ENCODE data around the gene AAK1.

AAK1 gene

GRCh38 chr2:69604026-69604678, 39.4 kb downstream of the AAK1 start:
- Histone ChIP-seq H3K4me2 (no peak overlapping the region), H3K36me3 (peaks cover 66% of the 10 kb centered on the region), H3K9me3 (peaks cover 21% of the 10 kb centered on the region), H3K4me1 (peaks cover 32% of the 10 kb centered on the region), H3K4me3 (no peak overlapping the region), H4K20me1 (peaks cover 37% of the 10 kb centered on the region), H3K9ac (no peak overlapping the region), H3K27ac (no peak overlapping the region), H3K27me3 (no peaks in the 10 kb centered on the region)
- no peak for TF ChIP-seq Cebpa-rat (IDR thresholded peaks at IDR 0.05)

GRCh38 chr2:69603146-69603743, 40.3 kb downstream of the AAK1 start:
- no peak overlapping the region for H3K4me2 ChIP-seq
- no peak for TF ChIP-seq Cebpa-rat (IDR thresholded peaks at IDR 0.05)
- no peak overlapping the region for H3K9ac ChIP-seq
- peaks cover 21% of the 10 kb centered on the region for H3K9me3 ChIP-seq
- no peak overlapping the region for H3K4me3 ChIP-seq
- peaks cover 28% of the 10 kb centered on the region for H4K20me1 ChIP-seq
- H3K36me3 ChIP-seq: peaks cover 71% of the 10 kb centered on the region
- H3K4me1 ChIP-seq: peaks cover 23% of the 10 kb centered on the region
- H3K27ac ChIP-seq: no peak overlapping the region
- H3K27me3 ChIP-seq: no peaks in the 10 kb centered on the region

- Histone ChIP-seq H3K9me3 (peaks cover 17% of the 10 kb centered on the region), H3K4me2 (peak overlapping the region; percentile 50), H3K36me3 (peaks cover 72% of the 10 kb centered on the region), H4K20me1 (peaks cover 20% of the 10 kb centered on the region), H3K27ac (no peak overlapping the region), H3K4me1 (peaks cover 16% of the 10 kb centered on the region), H3K4me3 (no peak overlapping the region), H3K9ac (no peak overlapping the region), H3K27me3 (no peaks in the 10 kb centered on the region)
- no peak for TF ChIP-seq Cebpa-rat (IDR thresholded peaks at IDR 0.05)
Observed at GRCh38 chr2:69601179-69601612, 42.3 kb downstream of the AAK1 start.

- Histone ChIP-seq H3K4me1 (peaks cover 16% of the 10 kb centered on the region), H3K9ac (no peak overlapping the region), H3K9me3 (peaks cover 15% of the 10 kb centered on the region), H3K36me3 (peaks cover 71% of the 10 kb centered on the region), H3K27ac (no peak overlapping the region), H3K4me3 (no peak overlapping the region), H3K4me2 (no peak overlapping the region), H4K20me1 (peaks cover 20% of the 10 kb centered on the region), H3K27me3 (no peaks in the 10 kb centered on the region)
- TF ChIP-seq Cebpa-rat (IDR thresholded peaks at IDR 0.05): no peak
Observed at GRCh38 chr2:69600425-69600824, 43.1 kb downstream of the AAK1 start.

GRCh38 chr2:69597843-69598610, 45.5 kb downstream of the AAK1 start:
- no peak overlapping the region for H3K4me3 ChIP-seq
- H3K4me2 ChIP-seq: no peak overlapping the region
- peaks cover under 1% of the 10 kb centered on the region; the same call in 1 of the 2 replicates for H4K20me1 ChIP-seq
- peaks cover 12% of the 10 kb centered on the region; the same call in 1 of the 2 replicates for H3K9me3 ChIP-seq
- H3K9ac ChIP-seq: no peak overlapping the region
- H3K36me3 ChIP-seq: peaks cover 64% of the 10 kb centered on the region
- H3K27me3 ChIP-seq: no peaks in the 10 kb centered on the region
- H3K27ac ChIP-seq: no peak overlapping the region
- no peak for TF ChIP-seq Cebpa-rat (IDR thresholded peaks at IDR 0.05)
- H3K4me1 ChIP-seq: peaks cover 16% of the 10 kb centered on the region

- Histone ChIP-seq H3K9ac (no peak overlapping the region), H3K4me2 (no peak overlapping the region), H4K20me1 (no peaks in the 10 kb centered on the region), H3K36me3 (peaks cover 60% of the 10 kb centered on the region), H3K27ac (no peak overlapping the region), H3K4me1 (peaks cover 16% of the 10 kb centered on the region), H3K27me3 (no peaks in the 10 kb centered on the region), H3K4me3 (no peak overlapping the region), H3K9me3 (peaks cover 12% of the 10 kb centered on the region; the same call in 1 of the 2 replicates)
- no peak for TF ChIP-seq Cebpa-rat (IDR thresholded peaks at IDR 0.05)
Observed at GRCh38 chr2:69597105-69597504, 46.4 kb downstream of the AAK1 start.

GRCh38 chr2:69594341-69594740, 49.2 kb downstream of the AAK1 start:
- H3K27ac ChIP-seq: no peak overlapping the region
- no peak for TF ChIP-seq Cebpa-rat (IDR thresholded peaks at IDR 0.05)
- no peaks in the 10 kb centered on the region for H3K27me3 ChIP-seq
- H3K4me2 ChIP-seq: no peak overlapping the region
- H3K4me1 ChIP-seq: 0 out of 2 replicates have a peak, but pooled peaks cover 10% of the 10 kb centered on the region
- peaks cover 40% of the 10 kb centered on the region for H3K36me3 ChIP-seq
- peaks cover 12% of the 10 kb centered on the region; the same call in 1 of the 2 replicates for H3K9me3 ChIP-seq
- H4K20me1 ChIP-seq: no peaks in the 10 kb centered on the region; the same call in 1 of the 2 replicates
- no peak overlapping the region for H3K9ac ChIP-seq
- no peak overlapping the region for H3K4me3 ChIP-seq

GRCh38 chr2:69592511-69592910, 51.0 kb downstream of the AAK1 start:
- Histone ChIP-seq H3K4me1 (0 out of 2 replicates have a peak, but pooled peaks cover 8% of the 10 kb centered on the region), H3K9me3 (peaks cover 12% of the 10 kb centered on the region; the same call in 1 of the 2 replicates), H3K27me3 (no peaks in the 10 kb centered on the region), H3K27ac (no peak overlapping the region), H4K20me1 (no peaks in the 10 kb centered on the region; the same call in none of the 2 replicates), H3K4me3 (no peak overlapping the region), H3K4me2 (no peak overlapping the region), H3K9ac (no peak overlapping the region), H3K36me3 (peaks cover 39% of the 10 kb centered on the region)
- no peak for TF ChIP-seq Cebpa-rat (IDR thresholded peaks at IDR 0.05)

GRCh38 chr2:69589973-69590652, 53.4 kb downstream of the AAK1 start:
- no peak overlapping the region for H3K27ac ChIP-seq
- TF ChIP-seq Cebpa-rat (IDR thresholded peaks at IDR 0.05): no peak
- H3K27me3 ChIP-seq: no peaks in the 10 kb centered on the region
- H3K4me3 ChIP-seq: no peak overlapping the region
- H4K20me1 ChIP-seq: no peaks in the 10 kb centered on the region; the same call in none of the 2 replicates
- H3K9ac ChIP-seq: no peak overlapping the region
- H3K4me2 ChIP-seq: no peak overlapping the region
- H3K9me3 ChIP-seq: no peaks in the 10 kb centered on the region
- peaks cover 21% of the 10 kb centered on the region for H3K36me3 ChIP-seq
- H3K4me1 ChIP-seq: 0 out of 2 replicates have a peak, but pooled peaks cover 12% of the 10 kb centered on the region
